ENCODE data around the gene PSMD11. TPM values are rescaled to one million over a fixed set of nuclear protein-coding genes. Genes with fewer than 3 reads are reported as not detected.

PSMD11 gene
- total and polyA plus RNA-seq, 2 donors (not counting 3 experiments of a cell fraction or from before 2014, with no cell fraction given), result 59.4 to 153 TPM

- H3K9ac ChIP-seq (replicated peaks; ENCODE audit: extremely low read depth, insufficient read depth, low read length), result no peak overlapping the region
- no peaks in the 10 kb centered on the region for H3K9me3 ChIP-seq (replicated peaks; ENCODE audit: control insufficient read depth, insufficient read depth, low read length)
- dilution Hi-C loops (cut with MboI; ENCODE audit: extremely low pct_ligation_motif_present, low sequenced_read_pairs), result no loop called here
- H3K4me3 ChIP-seq (replicated peaks in 1 of 3; ENCODE audit: insufficient read depth in 1 of 3, low read depth in 1 of 3, low read length in 3 of 3), result no peak overlapping the region
- H3K4me1 ChIP-seq (ENCODE audit: control insufficient read depth, extremely low read depth, insufficient read depth, low read length), result peaks cover 19% of the 10 kb centered on the region
- ChIA-PET POLR2A (no interaction called here), CTCF (no interaction called here)
- H2AFZ ChIP-seq (ENCODE audit: low read depth, low read length), result no peak overlapping the region
- no peaks in the 10 kb centered on the region for H4K20me1 ChIP-seq (replicated peaks; ENCODE audit: control insufficient read depth, extremely low read depth, insufficient read depth, low read length)
- no peak overlapping the region for H3K27ac ChIP-seq (ENCODE audit: insufficient read depth, low read depth, low read length)
- intact Hi-C loops (cut with micrococcal nuclease), result no loop called here
- FAIRE-seq (peak; percentile 26), DNase-seq (ENCODE audit: low read depth, low spot score) (no peak)
- no peak for TF ChIP-seq MAX (IDR thresholded peaks at IDR 0.05; ENCODE audit: insufficient read depth, insufficient read length)
- no peak overlapping the region for H3K4me2 ChIP-seq (ENCODE audit: insufficient read depth, low read length)
- H3K27me3 ChIP-seq (ENCODE audit: control insufficient read depth in 2 of 2, insufficient read depth in 2 of 2, low read length in 2 of 2), result no peaks in the 10 kb centered on the region
- no TSS peak for BruUV-seq (replicated peaks)
- no peaks in the 10 kb centered on the region for H3K79me2 ChIP-seq (ENCODE audit: control insufficient read depth, insufficient read depth, low read length)
- no peaks in the 10 kb centered on the region for H3K36me3 ChIP-seq (ENCODE audit: control insufficient read depth in 2 of 2, extremely low read depth in 1 of 2, insufficient read depth in 2 of 2, low read length in 2 of 2)
- H3K9me1 ChIP-seq (replicated peaks; ENCODE audit: control insufficient read depth, extremely low read depth, insufficient read depth, low read length), result no peaks in the 10 kb centered on the region
Measured at GRCh38 chr17:32516450-32516849, 72.1 kb downstream of the PSMD11 start.

- dilution Hi-C loops (cut with MboI; ENCODE audit: extremely low pct_ligation_motif_present, low sequenced_read_pairs), result no loop called here
- Histone ChIP-seq H3K9ac (replicated peaks; ENCODE audit: extremely low read depth, insufficient read depth, low read length) (no peak overlapping the region), H3K27me3 (ENCODE audit: control insufficient read depth in 2 of 2, insufficient read depth in 2 of 2, low read length in 2 of 2) (no peaks in the 10 kb centered on the region), H3K9me1 (replicated peaks; ENCODE audit: control insufficient read depth, extremely low read depth, insufficient read depth, low read length) (no peaks in the 10 kb centered on the region), H3K27ac (ENCODE audit: insufficient read depth, low read depth, low read length) (no peak overlapping the region), H3K4me2 (ENCODE audit: insufficient read depth, low read length) (no peak overlapping the region), H3K36me3 (ENCODE audit: control insufficient read depth in 2 of 2, extremely low read depth in 1 of 2, insufficient read depth in 2 of 2, low read length in 2 of 2) (no peaks in the 10 kb centered on the region), H3K4me1 (ENCODE audit: control insufficient read depth, extremely low read depth, insufficient read depth, low read length) (peaks cover 19% of the 10 kb centered on the region), H4K20me1 (replicated peaks; ENCODE audit: control insufficient read depth, extremely low read depth, insufficient read depth, low read length) (no peaks in the 10 kb centered on the region), H3K4me3 (replicated peaks in 1 of 3; ENCODE audit: insufficient read depth in 1 of 3, low read depth in 1 of 3, low read length in 3 of 3) (no peak overlapping the region), H3K9me3 (replicated peaks; ENCODE audit: control insufficient read depth, insufficient read depth, low read length) (no peaks in the 10 kb centered on the region), H3K79me2 (ENCODE audit: control insufficient read depth, insufficient read depth, low read length) (no peaks in the 10 kb centered on the region), H2AFZ (ENCODE audit: low read depth, low read length) (no peak overlapping the region)
- no TSS peak for BruUV-seq (replicated peaks)
- intact Hi-C loops (cut with micrococcal nuclease), result no loop called here
- CTCF ChIA-PET, result interaction anchor here (0.8 kb wide), 1 partner anchor 55 kb away, joined by 4 read pairs; no protein-coding TSS in a partner anchor
- no peak for DNase-seq (ENCODE audit: low read depth, low spot score)
- POLR2A ChIA-PET, result no interaction called here
- no peak for TF ChIP-seq POLR2A (IDR thresholded peaks at IDR 0.05; ENCODE audit: low read depth, low read length)
- no peak for TF ChIP-seq MYC (IDR thresholded peaks at IDR 0.05; ENCODE audit: low read depth, low read length)
- no peak for TF ChIP-seq EZH2 (IDR thresholded peaks at IDR 0.05; ENCODE audit: borderline replicate concordance, low read depth, low read length, severe bottlenecking)
- TF ChIP-seq JUN (IDR thresholded peaks at IDR 0.05; ENCODE audit: borderline replicate concordance, insufficient read depth, insufficient read length, low read depth), result no peak
- no peak for TF ChIP-seq MAX (IDR thresholded peaks at IDR 0.05; ENCODE audit: insufficient read depth, insufficient read length)
- no peak for TF ChIP-seq CTCF (IDR thresholded peaks at IDR 0.05; ENCODE audit: extremely low read depth in 1 of 2, insufficient read depth in 1 of 2, low read depth in 1 of 2, low read length in 2 of 2)
- TF ChIP-seq FOS (IDR thresholded peaks at IDR 0.05; ENCODE audit: borderline replicate concordance, insufficient read depth, low read length), result no peak
- TF ChIP-seq POLR2AphosphoS5 (IDR thresholded peaks at IDR 0.05; ENCODE audit: insufficient read depth, low read depth, low read length), result no peak
- no peak for TF ChIP-seq GATA2 (IDR thresholded peaks at IDR 0.05; ENCODE audit: insufficient read depth, insufficient read length, low read depth, low read length)
- FAIRE-seq, result no peak
Measured at GRCh38 chr17:32516940-32517701, 72.8 kb downstream of the PSMD11 start.
